Measurements from ENCODE around the gene DBN1.

DBN1 gene

GRCh38 chr5:177425801-177426565 lies 47.5 kb downstream of the DBN1 start:
- H3K36me3 ChIP-seq (ENCODE audit: insufficient read depth, low read length): peaks cover 16% of the 10 kb centered on the region
- peak overlapping the region; percentile 59 for H3K9ac ChIP-seq (ENCODE audit: low read depth, low read length)
- ATAC-seq (ENCODE audit: insufficient read depth, low read depth): peak; percentile 86

DNA sequence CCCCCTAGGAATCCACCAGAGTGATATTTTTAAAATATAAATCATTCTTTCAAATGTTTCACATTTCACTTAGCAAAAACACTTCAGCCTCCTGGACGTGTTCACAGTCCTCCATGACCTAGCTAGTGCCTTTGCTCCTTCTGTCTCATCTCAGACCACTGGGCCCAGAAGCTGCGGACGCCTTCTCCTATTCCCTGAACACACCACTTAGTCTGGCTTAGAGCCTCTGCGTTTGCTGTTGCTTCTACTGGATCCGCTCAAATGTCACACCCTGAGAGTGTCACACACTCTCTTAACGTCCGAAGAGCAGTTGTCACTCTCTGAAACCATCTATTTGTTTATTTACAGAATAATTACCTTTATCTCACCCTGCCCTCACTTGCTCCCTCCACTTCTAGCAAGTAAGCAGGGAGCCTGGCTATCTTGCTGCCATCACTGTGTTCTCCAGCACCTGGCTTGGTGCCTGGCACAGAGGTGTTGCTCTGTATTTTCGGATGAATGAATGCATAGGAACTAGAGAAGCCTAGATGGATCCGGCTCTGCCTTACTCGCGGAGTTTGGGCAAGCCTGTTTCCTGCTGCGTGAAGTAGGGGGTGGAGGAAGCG lies 48.1 kb downstream of the DBN1 start:
- Histone ChIP-seq H3K4me2 (ENCODE audit: insufficient read depth, low read length) (peak overlapping the region; percentile 89), H2AFZ (ENCODE audit: low read depth, low read length) (peak overlapping the region; percentile 72), H3K36me3 (ENCODE audit: insufficient read depth, low read length) (peaks cover 9% of the 10 kb centered on the region), H3K9me3 (ENCODE audit: insufficient read depth, low read length, severe bottlenecking) (no peaks in the 10 kb centered on the region), H3K4me3 (ENCODE audit: low read depth in 1 of 2, low read length in 2 of 2) (peak overlapping the region; percentile 21 to 63; a peak in 3 of 4 replicates), H3K79me2 (ENCODE audit: insufficient read depth, low read length) (peaks cover 37% of the 10 kb centered on the region), H3K4me1 (ENCODE audit: insufficient read depth, low read length) (peaks cover 44% of the 10 kb centered on the region), H3K9ac (ENCODE audit: low read depth, low read length) (peak overlapping the region; percentile 59), H4K20me1 (ENCODE audit: insufficient read depth, low read length) (peaks cover 33% of the 10 kb centered on the region), H3K27ac (ENCODE audit: low read length) (peak overlapping the region; percentile 85), H3K27me3 (ENCODE audit: insufficient read depth, low read length, poor library complexity) (no peaks in the 10 kb centered on the region)
- TF ChIP-seq, protein P1, sequence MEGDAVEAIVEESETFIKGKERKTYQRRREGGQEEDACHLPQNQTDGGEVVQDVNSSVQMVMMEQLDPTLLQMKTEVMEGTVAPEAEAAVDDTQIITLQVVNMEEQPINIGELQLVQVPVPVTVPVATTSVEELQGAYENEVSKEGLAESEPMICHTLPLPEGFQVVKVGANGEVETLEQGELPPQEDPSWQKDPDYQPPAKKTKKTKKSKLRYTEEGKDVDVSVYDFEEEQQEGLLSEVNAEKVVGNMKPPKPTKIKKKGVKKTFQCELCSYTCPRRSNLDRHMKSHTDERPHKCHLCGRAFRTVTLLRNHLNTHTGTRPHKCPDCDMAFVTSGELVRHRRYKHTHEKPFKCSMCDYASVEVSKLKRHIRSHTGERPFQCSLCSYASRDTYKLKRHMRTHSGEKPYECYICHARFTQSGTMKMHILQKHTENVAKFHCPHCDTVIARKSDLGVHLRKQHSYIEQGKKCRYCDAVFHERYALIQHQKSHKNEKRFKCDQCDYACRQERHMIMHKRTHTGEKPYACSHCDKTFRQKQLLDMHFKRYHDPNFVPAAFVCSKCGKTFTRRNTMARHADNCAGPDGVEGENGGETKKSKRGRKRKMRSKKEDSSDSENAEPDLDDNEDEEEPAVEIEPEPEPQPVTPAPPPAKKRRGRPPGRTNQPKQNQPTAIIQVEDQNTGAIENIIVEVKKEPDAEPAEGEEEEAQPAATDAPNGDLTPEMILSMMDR (IDR thresholded peaks at IDR 0.05; ENCODE audit: borderline replicate concordance, extremely low read depth, low read length, poor library complexity, severe bottlenecking): no peak
- TF ChIP-seq EZH2 (IDR thresholded peaks at IDR 0.05; ENCODE audit: borderline replicate concordance, low read depth, low read length, severe bottlenecking): no peak
- ATAC-seq (ENCODE audit: insufficient read depth, low read depth): peak; percentile 1
- no peak for DNase-seq

More at GRCh38 chr5:177425801-177426565, 47.5 kb downstream of the DBN1 start:
- TF ChIP-seq, protein P1 (IDR thresholded peaks at IDR 0.05; ENCODE audit: borderline replicate concordance, extremely low read depth, low read length, poor library complexity, severe bottlenecking): no peak
- no peak for TF ChIP-seq EZH2 (IDR thresholded peaks at IDR 0.05; ENCODE audit: borderline replicate concordance, low read depth, low read length, severe bottlenecking)
- DNase-seq: peak; percentile 100
- Histone ChIP-seq H2AFZ (ENCODE audit: low read depth, low read length) (peak overlapping the region; percentile 72), H3K9me3 (ENCODE audit: insufficient read depth, low read length, severe bottlenecking) (no peaks in the 10 kb centered on the region), H3K27me3 (ENCODE audit: insufficient read depth, low read length, poor library complexity) (no peaks in the 10 kb centered on the region), H3K4me3 (ENCODE audit: low read depth in 1 of 2, low read length in 2 of 2) (peak overlapping the region; percentile 21 to 63; a peak in 3 of 4 replicates), H4K20me1 (ENCODE audit: insufficient read depth, low read length) (peaks cover 40% of the 10 kb centered on the region), H3K27ac (ENCODE audit: low read length) (peak overlapping the region; percentile 85), H3K79me2 (ENCODE audit: insufficient read depth, low read length) (peaks cover 44% of the 10 kb centered on the region), H3K4me2 (ENCODE audit: insufficient read depth, low read length) (peak overlapping the region; percentile 89), H3K4me1 (ENCODE audit: insufficient read depth, low read length) (peaks cover 51% of the 10 kb centered on the region)

DNA sequence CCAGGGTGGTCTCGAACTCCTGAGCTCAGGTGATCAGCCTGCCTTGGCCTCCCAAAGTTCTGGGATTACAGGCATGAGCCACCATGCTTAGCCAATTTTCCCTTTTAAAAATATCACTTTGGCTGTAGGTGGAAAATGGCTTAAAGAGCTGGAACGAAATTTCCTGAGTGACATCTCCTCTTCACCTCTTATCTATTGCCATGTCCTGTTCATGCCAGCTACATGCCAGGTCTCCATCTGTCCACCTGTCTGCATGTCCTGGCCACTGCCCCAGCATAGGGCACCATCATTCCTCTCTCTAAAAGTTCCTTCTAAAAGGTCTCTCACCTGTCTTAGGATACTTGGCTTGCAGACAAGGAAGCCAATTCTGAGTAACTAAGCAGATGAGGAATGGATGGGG lies 49.8 kb downstream of the DBN1 start:
- no peak overlapping the region for H3K27ac ChIP-seq (ENCODE audit: low read length)

More for the DNA sequence above, 49.8 kb downstream of the DBN1 start:
- peaks cover 21% of the 10 kb centered on the region for H3K79me2 ChIP-seq (ENCODE audit: insufficient read depth, low read length)
- peaks cover 17% of the 10 kb centered on the region for H4K20me1 ChIP-seq (ENCODE audit: insufficient read depth, low read length)
- no peak for DNase-seq
- H3K4me2 ChIP-seq (ENCODE audit: insufficient read depth, low read length): no peak overlapping the region
- no peaks in the 10 kb centered on the region for H3K27me3 ChIP-seq (ENCODE audit: insufficient read depth, low read length, poor library complexity)
- peaks cover 5% of the 10 kb centered on the region; the same call in 1 of the 2 replicates for H3K36me3 ChIP-seq (ENCODE audit: insufficient read depth, low read length)
- H3K9me3 ChIP-seq (ENCODE audit: insufficient read depth, low read length, severe bottlenecking): no peaks in the 10 kb centered on the region
- H3K4me3 ChIP-seq (ENCODE audit: low read depth in 1 of 2, low read length in 2 of 2): no peak overlapping the region
- no peak for ATAC-seq (ENCODE audit: insufficient read depth, low read depth)
- TF ChIP-seq, protein P1 (IDR thresholded peaks at IDR 0.05; ENCODE audit: borderline replicate concordance, extremely low read depth, low read length, poor library complexity, severe bottlenecking): no peak
- no peak for TF ChIP-seq EZH2 (IDR thresholded peaks at IDR 0.05; ENCODE audit: borderline replicate concordance, low read depth, low read length, severe bottlenecking)
- peaks cover 28% of the 10 kb centered on the region for H3K4me1 ChIP-seq (ENCODE audit: insufficient read depth, low read length)
- no peak overlapping the region for H3K9ac ChIP-seq (ENCODE audit: low read depth, low read length)
- no peak overlapping the region for H2AFZ ChIP-seq (ENCODE audit: low read depth, low read length)
